ENCODE data around the gene ZNRF1.

Gene ZNRF1

GRCh38 chr16:75152635-75153034 is 153.8 kb downstream of the ZNRF1 start:
- no peak for DNase-seq (ENCODE audit: low read depth)

- DNase-seq (ENCODE audit: low read depth) = no peak
Measured at GRCh38 chr16:75160386-75160785, 161.6 kb downstream of the ZNRF1 start.
